Transverse colon (tissue), 4 donors: ENCODE results near the gene LSAMP. TPM values are rescaled to one million over a fixed set of nuclear protein-coding genes. Genes with fewer than 3 reads are reported as not detected.

Source experiments
- DNase-seq: peaks from one replicate; pipeline ENCODE4 v3.0.0-alpha.2; 2019
- H3K27ac ChIP-seq, 4 donors: fragments of 200-600 bp; sonication (generic); 2 replicates each; pipeline ENCODE4 v1.5.1; 2016 to 2018; ENCODE audit warnings: inconsistent platforms in 4 of 4
- H3K27me3 ChIP-seq: fragments of 200-600 bp; sonication (generic); 2 replicates; pipeline ENCODE4 v1.5.1; 2017; ENCODE audit warnings: inconsistent platforms
- H3K36me3 ChIP-seq, 4 donors: fragments of 200-600 bp; sonication (generic); 2 replicates each; pipeline ENCODE4 v1.5.1; 2017 to 2019; ENCODE audit warnings: inconsistent platforms in 4 of 4
- H3K4me1 ChIP-seq, 4 donors: fragments of 200-600 bp; sonication (generic); 2 replicates each; pipeline ENCODE4 v1.5.1; 2017 to 2020; ENCODE audit warnings: inconsistent platforms in 4 of 4
- H3K4me3 ChIP-seq, 4 donors: fragments of 200-600 bp; sonication (generic); 1 replicate in 1 of 4; 2 replicates in 3 of 4; pipeline versions ENCODE4 v1.5.1 to v1.6.1; 2017 to 2019; ENCODE audit warnings: inconsistent platforms in 4 of 4
- H3K9me3 ChIP-seq, 2 donors: fragments of 200-600 bp; sonication (generic); 2 replicates each; pipeline ENCODE4 v1.5.1; 2017 to 2019; ENCODE audit warnings: inconsistent platforms in 2 of 2
- CTCF ChIP-seq, 5 experiments: fragments of 200-600 bp in 3 of 5; fragments of 450-650 bp in 2 of 5; sonication (generic) in 3 of 5; IDR thresholded peaks; 1 replicate in 2 of 5; 2 replicates in 3 of 5; pipeline ENCODE4 v1.5.1; 2016 to 2017; ENCODE audit warnings: antibody characterized with exemption in 5 of 5, inconsistent platforms in 3 of 5, mild to moderate bottlenecking in 2 of 5, moderate library complexity in 1 of 5
- EP300 ChIP-seq: sonication (generic); formaldehyde crosslinking; IDR thresholded peaks from one replicate; pipeline ENCODE4 v1.6.1; 2017; ENCODE audit warnings: antibody characterized with exemption, low read depth
- POLR2A ChIP-seq: fragments of 450-650 bp; IDR thresholded peaks from one replicate; pipeline ENCODE4 v1.6.1; 2016; ENCODE audit warnings: antibody characterized with exemption, mild to moderate bottlenecking, moderate library complexity
- POLR2AphosphoS5 ChIP-seq, 3 donors: sonication (generic); formaldehyde crosslinking; IDR thresholded peaks; one replicate each; pipeline ENCODE4 v1.6.1; 2016; ENCODE audit warnings: antibody characterized with exemption in 3 of 3
- WGBS, 2 donors: methylation state at CpG; one replicate each; pipeline ENCODE4 v1.1.5; 2018; ENCODE audit warnings: low coverage in 1 of 2; 5-methylcytosine and 5-hydroxymethylcytosine counted together
- in situ Hi-C, 4 donors: fragments of 200-750 bp; cut with MboI; loops; one replicate each; pipeline versions ENCODE4 v1.15.0 to v1.15.1; 2017; ENCODE audit warnings: low sequenced_read_pairs in 3 of 4, low pct_ligation_motif_present in 1 of 4, low pct_unique_long_range_greater_than_20kb in 1 of 4
- intact Hi-C: fragments of 100-400 bp; cut with DNase I; formaldehyde crosslinking; loops from one replicate; pipeline ENCODE4 v1.15.1; 2023; ENCODE audit warnings: low total_unique reads
- total RNA-seq, 4 donors: library from RNA; depleted of rRNA; stranded (reverse); fragments of >200 nt; gene quantifications; one replicate each; pipeline ENCODE4 v1.1.0, GENCODE V29; 2016

Gene LSAMP
- total RNA-seq, 4 donors from 2014 or later = 3.4 to 8.2 (median 5.4) TPM

GRCh38 chr3:115932807-115933206, 512.5 kb downstream of the LSAMP start:
- Histone ChIP-seq H3K36me3 (no peaks in the 10 kb centered on the region), H3K4me1 (no peaks in the 10 kb centered on the region), H3K4me3 (no peak overlapping the region), H3K27me3 (no peaks in the 10 kb centered on the region), H3K27ac (no peak overlapping the region), H3K9me3 (no peaks in the 10 kb centered on the region)
- in situ Hi-C loops = no loop called here
- TF ChIP-seq EP300 (no peak), POLR2AphosphoS5 (IDR thresholded peaks at IDR 0.05) (no peak), CTCF (IDR thresholded peaks at IDR 0.05) (no peak), POLR2A (no peak)
- intact Hi-C loops = no loop called here
- 79 to 84% methylated on average over 7 of the region's 7 CpGs for WGBS, 2 donors
- no peak for DNase-seq

- Histone ChIP-seq H3K36me3 (no peaks in the 10 kb centered on the region), H3K4me3 (no peak overlapping the region), H3K27me3 (no peaks in the 10 kb centered on the region), H3K4me1 (no peaks in the 10 kb centered on the region), H3K9me3 (no peaks in the 10 kb centered on the region), H3K27ac (no peak overlapping the region)
- intact Hi-C loops = no loop called here
- DNase-seq = no peak
- WGBS, 2 donors = 71 to 79% methylated on average over 2 of the region's 2 CpGs
- in situ Hi-C loops = no loop called here
- TF ChIP-seq POLR2A (no peak), POLR2AphosphoS5 (IDR thresholded peaks at IDR 0.05) (no peak), CTCF (IDR thresholded peaks at IDR 0.05) (no peak), EP300 (no peak)
Observed at GRCh38 chr3:115931581-115931980, 513.7 kb downstream of the LSAMP start.

- 30 to 45% methylated on average over 3 of the region's 3 CpGs for WGBS, 2 donors
- H3K27ac ChIP-seq = no peak overlapping the region
- intact Hi-C loops (no loop called here), in situ Hi-C loops (no loop called here)
- no peaks in the 10 kb centered on the region for H3K27me3 ChIP-seq
- DNase-seq = no peak
- TF ChIP-seq CTCF (IDR thresholded peaks at IDR 0.05) = no peak
- TF ChIP-seq POLR2AphosphoS5 (IDR thresholded peaks at IDR 0.05) = no peak
- TF ChIP-seq POLR2A = no peak
- TF ChIP-seq EP300 = no peak
- no peaks in the 10 kb centered on the region for H3K9me3 ChIP-seq
- H3K36me3 ChIP-seq = no peaks in the 10 kb centered on the region
- H3K4me3 ChIP-seq = no peak overlapping the region
- no peaks in the 10 kb centered on the region for H3K4me1 ChIP-seq
Observed at GRCh38 chr3:115930922-115931321, 514.4 kb downstream of the LSAMP start.

- in situ Hi-C loops (no loop called here), intact Hi-C loops (no loop called here)
- Histone ChIP-seq H3K27me3 (no peaks in the 10 kb centered on the region), H3K4me3 (no peak overlapping the region), H3K4me1 (no peaks in the 10 kb centered on the region), H3K9me3 (no peaks in the 10 kb centered on the region), H3K27ac (no peak overlapping the region), H3K36me3 (no peaks in the 10 kb centered on the region)
- no peak for TF ChIP-seq CTCF (IDR thresholded peaks at IDR 0.05)
- TF ChIP-seq POLR2AphosphoS5 (IDR thresholded peaks at IDR 0.05) = no peak
- no peak for TF ChIP-seq POLR2A
- TF ChIP-seq EP300 = no peak
- no peak for DNase-seq
- 49 to 50% methylated on average over 2 of the region's 2 CpGs for WGBS, 2 donors
Observed at GRCh38 chr3:115930168-115930567, 515.1 kb downstream of the LSAMP start.
